ENCODE measurements around the gene APBA2.

Gene APBA2

DNA sequence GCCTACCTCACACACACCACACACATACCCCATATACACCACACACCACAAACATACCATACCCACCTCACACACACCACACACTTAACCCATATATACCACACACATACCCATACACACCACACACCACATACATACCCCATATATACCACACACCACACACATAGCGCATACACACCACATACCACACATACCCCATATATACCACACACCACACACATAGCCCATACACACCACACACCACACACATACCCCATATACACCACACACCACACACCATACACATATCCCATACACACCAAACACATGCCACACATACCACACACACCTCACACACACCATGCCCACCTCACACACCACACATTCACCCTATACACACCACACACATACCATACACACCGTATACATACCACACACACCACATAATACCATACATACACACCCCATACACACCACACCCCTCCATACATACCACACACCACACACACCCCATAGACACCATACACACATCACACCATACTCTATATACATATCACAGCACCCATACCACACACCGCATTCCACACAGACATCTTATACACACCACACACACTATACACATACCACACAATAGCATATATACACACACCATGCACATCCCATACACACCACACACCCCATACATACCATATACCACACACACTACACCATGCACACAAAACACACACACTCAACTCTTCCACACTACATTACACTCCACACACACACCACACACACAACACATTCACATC lies 29.5 kb downstream of the APBA2 start:
- no peaks in the 10 kb centered on the region for H3K9me2 ChIP-seq (ENCODE audit: low read depth, low read length)
- H3K4me3 ChIP-seq (ENCODE audit: low read depth, low read length, poor library complexity, severe bottlenecking) = no peak overlapping the region
- TF ChIP-seq, protein P1, sequence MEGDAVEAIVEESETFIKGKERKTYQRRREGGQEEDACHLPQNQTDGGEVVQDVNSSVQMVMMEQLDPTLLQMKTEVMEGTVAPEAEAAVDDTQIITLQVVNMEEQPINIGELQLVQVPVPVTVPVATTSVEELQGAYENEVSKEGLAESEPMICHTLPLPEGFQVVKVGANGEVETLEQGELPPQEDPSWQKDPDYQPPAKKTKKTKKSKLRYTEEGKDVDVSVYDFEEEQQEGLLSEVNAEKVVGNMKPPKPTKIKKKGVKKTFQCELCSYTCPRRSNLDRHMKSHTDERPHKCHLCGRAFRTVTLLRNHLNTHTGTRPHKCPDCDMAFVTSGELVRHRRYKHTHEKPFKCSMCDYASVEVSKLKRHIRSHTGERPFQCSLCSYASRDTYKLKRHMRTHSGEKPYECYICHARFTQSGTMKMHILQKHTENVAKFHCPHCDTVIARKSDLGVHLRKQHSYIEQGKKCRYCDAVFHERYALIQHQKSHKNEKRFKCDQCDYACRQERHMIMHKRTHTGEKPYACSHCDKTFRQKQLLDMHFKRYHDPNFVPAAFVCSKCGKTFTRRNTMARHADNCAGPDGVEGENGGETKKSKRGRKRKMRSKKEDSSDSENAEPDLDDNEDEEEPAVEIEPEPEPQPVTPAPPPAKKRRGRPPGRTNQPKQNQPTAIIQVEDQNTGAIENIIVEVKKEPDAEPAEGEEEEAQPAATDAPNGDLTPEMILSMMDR (IDR thresholded peaks at IDR 0.05; ENCODE audit: low read length) = no peak
- TF ChIP-seq EZH2 (IDR thresholded peaks at IDR 0.05; ENCODE audit: borderline replicate concordance, low read length) = no peak
- H3K27me3 ChIP-seq (ENCODE audit: insufficient read depth, low read length) = no peaks in the 10 kb centered on the region
- no peak overlapping the region for H3K27ac ChIP-seq (ENCODE audit: low read depth, low read length, poor library complexity, severe bottlenecking)
- no peaks in the 10 kb centered on the region for H3K4me1 ChIP-seq (ENCODE audit: insufficient read depth, low read length, severe bottlenecking)
- no peak overlapping the region for H3K9ac ChIP-seq (ENCODE audit: low read length)
- no peaks in the 10 kb centered on the region for H3K36me3 ChIP-seq (ENCODE audit: insufficient read depth, low read length)
- H2AFZ ChIP-seq (ENCODE audit: low read length) = no peak overlapping the region
- no peaks in the 10 kb centered on the region for H4K20me1 ChIP-seq (ENCODE audit: insufficient read depth, low read length)
- no peaks in the 10 kb centered on the region for H3F3A ChIP-seq (ENCODE audit: insufficient read depth, low read length)
- no peaks in the 10 kb centered on the region for H3K79me2 ChIP-seq (ENCODE audit: insufficient read depth, low read length)
- no peaks in the 10 kb centered on the region for H3K9me3 ChIP-seq (ENCODE audit: low read length)
- no peak overlapping the region for H3K4me2 ChIP-seq (ENCODE audit: low read length)

DNA sequence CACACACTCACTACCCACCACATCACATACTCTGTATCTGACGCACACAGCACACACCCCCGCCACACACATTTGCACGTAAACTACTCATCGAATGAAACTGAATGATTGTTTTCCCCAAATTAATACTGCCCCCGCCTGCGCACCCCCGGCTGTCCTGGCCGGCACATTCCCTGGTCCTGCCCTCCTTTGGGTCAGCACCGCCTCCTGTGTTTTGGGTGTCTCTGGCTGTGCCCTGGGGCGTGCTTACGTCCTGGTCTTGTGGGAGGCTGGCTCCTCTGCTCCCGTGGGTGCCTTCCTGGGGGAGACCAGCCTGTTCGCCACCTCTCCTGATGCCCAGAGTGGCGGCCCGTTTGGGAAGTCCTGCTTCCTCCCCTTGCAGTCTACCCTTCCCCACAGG lies 30.2 kb downstream of the APBA2 start:
- no peak overlapping the region for H3K27ac ChIP-seq (ENCODE audit: low read depth, low read length, poor library complexity, severe bottlenecking)
- H3K4me2 ChIP-seq (ENCODE audit: low read length) = no peak overlapping the region
- H3K4me3 ChIP-seq (ENCODE audit: low read depth, low read length, poor library complexity, severe bottlenecking) = no peak overlapping the region
- H3K9ac ChIP-seq (ENCODE audit: low read length) = no peak overlapping the region
- H3K4me1 ChIP-seq (ENCODE audit: insufficient read depth, low read length, severe bottlenecking) = no peaks in the 10 kb centered on the region
- TF ChIP-seq, protein P1 (IDR thresholded peaks at IDR 0.05; ENCODE audit: low read length) = no peak
- no peak for TF ChIP-seq EZH2 (IDR thresholded peaks at IDR 0.05; ENCODE audit: borderline replicate concordance, low read length)
- H2AFZ ChIP-seq (ENCODE audit: low read length) = no peak overlapping the region
- H3K9me3 ChIP-seq (ENCODE audit: low read length) = no peaks in the 10 kb centered on the region
- H3K9me2 ChIP-seq (ENCODE audit: low read depth, low read length) = no peaks in the 10 kb centered on the region
- H3K36me3 ChIP-seq (ENCODE audit: insufficient read depth, low read length) = no peaks in the 10 kb centered on the region
- H4K20me1 ChIP-seq (ENCODE audit: insufficient read depth, low read length) = no peaks in the 10 kb centered on the region
- no peaks in the 10 kb centered on the region for H3K79me2 ChIP-seq (ENCODE audit: insufficient read depth, low read length)
- no peaks in the 10 kb centered on the region for H3F3A ChIP-seq (ENCODE audit: insufficient read depth, low read length)
- no peaks in the 10 kb centered on the region for H3K27me3 ChIP-seq (ENCODE audit: insufficient read depth, low read length)

DNA sequence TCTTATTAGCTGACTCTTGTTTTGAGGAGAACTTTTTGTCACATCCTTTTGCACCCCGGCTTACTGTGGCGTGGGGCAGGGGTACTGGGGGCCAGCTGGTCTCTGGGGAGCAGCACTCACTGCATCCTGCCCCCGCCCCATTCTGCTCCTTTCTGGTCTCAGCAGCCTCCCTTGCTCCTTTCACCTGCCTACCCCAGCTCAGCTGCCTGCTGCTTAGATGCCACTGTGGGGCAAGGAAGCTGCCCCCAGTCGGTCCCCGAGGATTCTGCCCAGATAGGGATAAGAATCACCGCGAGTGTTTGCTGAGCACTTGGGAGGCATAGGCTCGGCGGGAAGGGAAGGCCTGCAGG lies 32.0 kb downstream of the APBA2 start:
- TF ChIP-seq, protein P1 (IDR thresholded peaks at IDR 0.05; ENCODE audit: low read length) = no peak
- TF ChIP-seq EZH2 (IDR thresholded peaks at IDR 0.05; ENCODE audit: borderline replicate concordance, low read length) = no peak
- Histone ChIP-seq H3K4me1 (ENCODE audit: insufficient read depth, low read length, severe bottlenecking) (no peaks in the 10 kb centered on the region), H3K27ac (ENCODE audit: low read depth, low read length, poor library complexity, severe bottlenecking) (no peak overlapping the region), H3K4me2 (ENCODE audit: low read length) (no peak overlapping the region), H2AFZ (ENCODE audit: low read length) (no peak overlapping the region), H3K79me2 (ENCODE audit: insufficient read depth, low read length) (no peaks in the 10 kb centered on the region), H4K20me1 (ENCODE audit: insufficient read depth, low read length) (no peaks in the 10 kb centered on the region), H3K36me3 (ENCODE audit: insufficient read depth, low read length) (no peaks in the 10 kb centered on the region), H3K4me3 (ENCODE audit: low read depth, low read length, poor library complexity, severe bottlenecking) (no peak overlapping the region), H3K9me3 (ENCODE audit: low read length) (no peaks in the 10 kb centered on the region), H3K9ac (ENCODE audit: low read length) (no peak overlapping the region), H3F3A (ENCODE audit: insufficient read depth, low read length) (no peaks in the 10 kb centered on the region), H3K9me2 (ENCODE audit: low read depth, low read length) (no peaks in the 10 kb centered on the region), H3K27me3 (ENCODE audit: insufficient read depth, low read length) (no peaks in the 10 kb centered on the region)

Data from OCI-LY1 (cell line).